ENCODE measurements around the gene PTCSC3.
"Not testable (repeated sequence)": the region's sequence is repeated elsewhere in the genome, so short reads cannot be mapped to it uniquely, and the experiment has no call there.

The PTCSC3 gene

GRCh38 chr14:36171607-36172006 lies 4.9 kb downstream of the PTCSC3 start:
- DNase-seq: no peak

- no peak for DNase-seq
Observed at GRCh38 chr14:36167431-36167830, 9.1 kb downstream of the PTCSC3 start.

- no peak for DNase-seq
Observed at GRCh38 chr14:36163451-36163850, 13.1 kb downstream of the PTCSC3 start.

- no peak for DNase-seq
Observed at GRCh38 chr14:36162267-36162666, 14.3 kb downstream of the PTCSC3 start.

GRCh38 chr14:36161776-36162175 lies 14.7 kb downstream of the PTCSC3 start:
- DNase-seq: no peak

GRCh38 chr14:36151335-36151734 lies 25.2 kb downstream of the PTCSC3 start:
- no peak for DNase-seq

- DNase-seq: no peak
Observed at GRCh38 chr14:36134038-36134437, 42.5 kb downstream of the PTCSC3 start.

- DNase-seq: no peak
Observed at GRCh38 chr14:36132826-36133225, 43.7 kb downstream of the PTCSC3 start.

- DNase-seq: no peak
Observed at GRCh38 chr14:36130186-36130585, 46.3 kb downstream of the PTCSC3 start.

GRCh38 chr14:36129181-36129580 lies 47.3 kb downstream of the PTCSC3 start:
- no peak for DNase-seq

- no peak for DNase-seq
Observed at GRCh38 chr14:36113341-36113740, 63.2 kb downstream of the PTCSC3 start.

- DNase-seq: no peak
Observed at GRCh38 chr14:36111822-36112583, 64.5 kb downstream of the PTCSC3 start.

- no peak for DNase-seq
Observed at GRCh38 chr14:36105401-36105800, 71.1 kb downstream of the PTCSC3 start.

- not testable (repeated sequence) for DNase-seq
Observed at GRCh38 chr14:36104258-36104657, 72.3 kb downstream of the PTCSC3 start.

- no peak for DNase-seq
Observed at GRCh38 chr14:36099619-36100018, 76.9 kb downstream of the PTCSC3 start.

GRCh38 chr14:36097356-36097755 lies 79.2 kb downstream of the PTCSC3 start:
- DNase-seq: no peak

GRCh38 chr14:36096090-36096489 lies 80.4 kb downstream of the PTCSC3 start:
- no peak for DNase-seq

GRCh38 chr14:36094963-36095362 lies 81.6 kb downstream of the PTCSC3 start:
- DNase-seq: no peak

- DNase-seq: no peak
Observed at GRCh38 chr14:36091096-36091495, 85.4 kb downstream of the PTCSC3 start.

- DNase-seq: no peak
Observed at GRCh38 chr14:36087411-36087810, 89.1 kb downstream of the PTCSC3 start.

GRCh38 chr14:36086629-36087395 lies 89.7 kb downstream of the PTCSC3 start:
- DNase-seq: no peak

GRCh38 chr14:36085861-36086260 lies 90.7 kb downstream of the PTCSC3 start:
- DNase-seq: no peak
